OCI-LY3 (cell line): Measurements from ENCODE around the gene RASSF7.

Experiments used
- H2AFZ ChIP-seq: fragments of 200-600, 300-600 bp; shearing (Covaris generic); 2 replicates; pipeline ENCODE4 v1.6.0; 2014; ENCODE audit warnings: antibody characterized with exemption, low read depth, low read length
- H3K27ac ChIP-seq: fragments of 200-600, 300-600 bp; sonication (generic); 2 replicates; pipeline ENCODE4 v1.5.1; 2014; ENCODE audit warnings: mild to moderate bottlenecking, low read length, moderate library complexity, mixed read lengths
- H3K27me3 ChIP-seq: fragments of 200-600, 300-600 bp; sonication (generic); 2 replicates; pipeline ENCODE4 v1.6.1; 2014; ENCODE audit warnings: low read depth, low read length, mixed read lengths
- H3K36me3 ChIP-seq: fragments of 200-600, 300-600 bp; sonication (generic); replicated peaks from 2 replicates; pipeline ENCODE3; 2014; ENCODE audit warnings: low read depth, low read length, mixed read lengths
- H3K4me1 ChIP-seq: fragments of 300-600, 200-600 bp; sonication (generic); 2 replicates; pipeline ENCODE4 v1.6.1; 2014; ENCODE audit warnings: low read length, mixed read lengths
- H3K4me2 ChIP-seq: fragments of 200-600, 300-600 bp; sonication (generic); 2 replicates; pipeline ENCODE4 v1.6.1; 2014; ENCODE audit warnings: low read length, mixed read lengths
- H3K4me3 ChIP-seq: fragments of 300-600, 200-600 bp; sonication (generic); 2 replicates; pipeline ENCODE4 v1.5.1; 2014; ENCODE audit warnings: antibody characterized with exemption, mild to moderate bottlenecking, low read length, moderate library complexity
- H3K79me2 ChIP-seq: fragments of 300-600, 200-600 bp; shearing (Covaris generic); 2 replicates; pipeline ENCODE4 v1.6.1; 2014; ENCODE audit warnings: mild to moderate bottlenecking, low read length, mixed read lengths
- H3K9ac ChIP-seq: fragments of 300-600, 200-600 bp; shearing (Covaris generic); 2 replicates; pipeline ENCODE4 v1.6.0; 2014; ENCODE audit warnings: mild to moderate bottlenecking, low read length, moderate library complexity
- H3K9me3 ChIP-seq: fragments of 200-600, 300-600 bp; shearing (Covaris generic); 2 replicates; pipeline ENCODE4 v1.6.1; 2014; ENCODE audit warnings: low read length, mixed read lengths; ENCODE audit not compliant: insufficient read depth
- H4K20me1 ChIP-seq: fragments of 200-600, 300-600 bp; sonication (generic); 2 replicates; pipeline ENCODE4 v1.6.1; 2016; ENCODE audit warnings: low read length, mixed read lengths; ENCODE audit not compliant: insufficient read depth
- CTCF ChIP-seq: fragments of 200-600, 300-600 bp; sonication (generic); IDR thresholded peaks from 2 replicates; pipeline ENCODE4 v1.5.1; 2014; ENCODE audit warnings: antibody characterized with exemption, low read length, low read depth
- EZH2phosphoT487 ChIP-seq: fragments of 200-600 bp; shearing (Covaris generic); IDR thresholded peaks from 2 replicates; pipeline ENCODE4 v1.6.1; 2018; ENCODE audit warnings: antibody characterized with exemption, mixed run types, low read depth

Gene RASSF7

GRCh38 chr11:607020-607780, 46.4 kb downstream of the RASSF7 start:
- Histone ChIP-seq H3K9ac (no peak overlapping the region), H3K4me1 (no peaks in the 10 kb centered on the region), H3K79me2 (no peaks in the 10 kb centered on the region), H3K4me2 (no peak overlapping the region), H3K9me3 (no peaks in the 10 kb centered on the region), H3K27ac (no peak overlapping the region), H3K4me3 (no peak overlapping the region), H3K36me3 (peaks cover 60% of the 10 kb centered on the region), H4K20me1 (peaks cover 1% of the 10 kb centered on the region; the same call in 1 of the 2 replicates), H3K27me3 (no peaks in the 10 kb centered on the region), H2AFZ (no peak overlapping the region)
- TF ChIP-seq EZH2phosphoT487 = no peak
- TF ChIP-seq CTCF = no peak

DNA sequence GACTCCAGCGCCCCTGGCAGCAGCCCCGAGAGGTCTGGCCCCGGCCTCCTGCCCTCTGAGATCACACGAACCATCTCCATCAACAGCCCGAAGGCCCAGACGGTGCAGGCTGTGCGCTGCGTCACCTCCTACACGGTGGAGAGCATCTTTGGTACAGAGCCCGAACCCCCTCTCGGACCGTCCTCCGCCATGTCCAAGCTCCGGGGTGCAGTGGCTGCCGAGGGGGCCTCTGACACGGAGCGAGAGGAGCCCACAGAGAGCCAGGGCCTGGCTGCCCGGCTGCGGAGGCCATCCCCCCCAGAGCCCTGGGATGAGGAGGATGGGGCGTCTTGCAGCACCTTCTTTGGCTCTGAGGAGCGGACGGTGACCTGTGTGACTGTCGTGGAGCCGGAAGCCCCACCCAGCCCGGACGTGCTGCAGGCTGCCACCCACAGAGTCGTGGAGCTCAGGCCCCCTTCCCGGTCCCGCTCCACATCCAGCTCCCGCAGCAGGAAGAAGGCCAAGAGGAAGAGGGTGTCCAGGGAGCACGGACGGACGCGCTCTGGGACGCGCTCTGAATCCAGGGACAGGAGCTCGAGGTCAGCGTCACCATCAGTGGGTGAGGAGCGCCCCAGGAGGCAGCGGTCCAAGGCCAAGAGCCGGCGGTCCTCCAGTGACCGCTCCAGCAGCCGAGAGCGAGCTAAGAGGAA, 47.3 kb downstream of the RASSF7 start:
- no peaks in the 10 kb centered on the region for H3K27me3 ChIP-seq
- H3K4me2 ChIP-seq = no peak overlapping the region
- H3K4me1 ChIP-seq = no peaks in the 10 kb centered on the region
- no peaks in the 10 kb centered on the region; the same call in 1 of the 2 replicates for H3K79me2 ChIP-seq
- peaks cover 68% of the 10 kb centered on the region for H3K36me3 ChIP-seq
- no peak overlapping the region for H3K27ac ChIP-seq
- peaks cover 10% of the 10 kb centered on the region for H4K20me1 ChIP-seq
- H3K9ac ChIP-seq = no peak overlapping the region
- H3K4me3 ChIP-seq = no peak overlapping the region
- no peak for TF ChIP-seq EZH2phosphoT487
- TF ChIP-seq CTCF = no peak
- no peaks in the 10 kb centered on the region for H3K9me3 ChIP-seq
- no peak overlapping the region for H2AFZ ChIP-seq

DNA sequence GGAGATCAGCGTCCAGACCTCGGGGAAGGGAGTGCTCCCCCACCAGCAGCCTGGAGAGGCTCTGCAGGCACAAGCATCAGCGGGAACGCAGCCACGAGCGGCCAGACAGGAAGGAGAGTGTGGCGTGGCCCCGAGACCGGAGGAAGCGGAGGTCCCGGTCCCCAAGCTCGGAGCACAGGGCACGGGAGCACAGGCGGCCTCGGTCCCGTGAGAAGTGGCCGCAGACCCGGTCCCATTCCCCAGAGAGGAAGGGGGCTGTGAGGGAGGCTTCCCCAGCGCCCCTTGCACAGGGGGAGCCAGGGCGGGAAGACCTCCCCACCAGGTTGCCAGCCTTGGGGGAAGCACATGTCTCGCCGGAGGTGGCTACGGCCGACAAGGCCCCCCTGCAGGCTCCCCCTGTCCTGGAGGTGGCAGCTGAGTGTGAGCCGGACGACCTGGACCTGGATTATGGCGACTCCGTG, 48.1 kb downstream of the RASSF7 start:
- no peak overlapping the region for H3K9ac ChIP-seq
- H3K4me2 ChIP-seq = no peak overlapping the region
- H2AFZ ChIP-seq = no peak overlapping the region
- H4K20me1 ChIP-seq = peaks cover 15% of the 10 kb centered on the region
- H3K79me2 ChIP-seq = no peaks in the 10 kb centered on the region; the same call in 1 of the 2 replicates
- no peaks in the 10 kb centered on the region; the same call in 1 of the 2 replicates for H3K4me1 ChIP-seq
- H3K27ac ChIP-seq = no peak overlapping the region
- no peak overlapping the region for H3K4me3 ChIP-seq
- H3K27me3 ChIP-seq = no peaks in the 10 kb centered on the region
- TF ChIP-seq CTCF = no peak
- no peak for TF ChIP-seq EZH2phosphoT487
- H3K9me3 ChIP-seq = no peaks in the 10 kb centered on the region
- peaks cover 70% of the 10 kb centered on the region for H3K36me3 ChIP-seq

GRCh38 chr11:609341-609811, 48.6 kb downstream of the RASSF7 start:
- Histone ChIP-seq H3K36me3 (peaks cover 66% of the 10 kb centered on the region), H3K27ac (no peak overlapping the region), H4K20me1 (peaks cover 20% of the 10 kb centered on the region), H2AFZ (no peak overlapping the region), H3K9me3 (no peaks in the 10 kb centered on the region), H3K9ac (no peak overlapping the region), H3K27me3 (no peaks in the 10 kb centered on the region), H3K4me2 (no peak overlapping the region), H3K4me1 (no peaks in the 10 kb centered on the region; the same call in 1 of the 2 replicates), H3K4me3 (no peak overlapping the region), H3K79me2 (no peaks in the 10 kb centered on the region; the same call in 1 of the 2 replicates)
- TF ChIP-seq EZH2phosphoT487 = no peak
- TF ChIP-seq CTCF = no peak
